Heart right ventricle (tissue), 16 donors: ENCODE results near the gene MXD4. TPM values are rescaled to one million over a fixed set of nuclear protein-coding genes. Genes with fewer than 3 reads are reported as not detected.
A peak's percentile ranks its signal among the peaks of the same experiment; 100 is the strongest.

Experiments
- ATAC-seq, 8 donors: fragments of 200-7000 bp; cut with Tn5 transposase; one replicate each; pipeline ENCODE4 v1.9.1; 2020; ENCODE audit warnings: mild to moderate bottlenecking in 8 of 8, moderate library complexity in 8 of 8, moderate number of reproducible peaks in 1 of 8
- DNase-seq, 2 donors: peaks; one replicate each; pipeline ENCODE4 v3.0.0-alpha.2; 2020
- H3K27ac ChIP-seq, 10 donors: fragments of 200-600 bp; sonication (generic) in 2 of 10; one replicate each; pipeline versions ENCODE4 v1.5.0 to v1.8.0; 2020 to 2022; ENCODE audit warnings: mild to moderate bottlenecking in 3 of 10
- H3K27me3 ChIP-seq, 7 donors: fragments of 200-600 bp; one replicate each; pipeline ENCODE4 v1.8.0; 2021 to 2022; ENCODE audit warnings: mild to moderate bottlenecking in 2 of 7
- H3K36me3 ChIP-seq, 9 donors: fragments of 200-600 bp; sonication (generic) in 1 of 9; one replicate each; pipeline versions ENCODE4 v1.5.0 to v1.8.0; 2020 to 2022; ENCODE audit warnings: mild to moderate bottlenecking in 2 of 9
- H3K4me1 ChIP-seq, 9 donors: fragments of 200-600 bp; sonication (generic) in 1 of 9; one replicate each; pipeline versions ENCODE4 v1.5.0 to v1.8.0; 2020 to 2022; ENCODE audit warnings: mild to moderate bottlenecking in 4 of 9
- H3K4me3 ChIP-seq, 10 donors: fragments of 200-600 bp; sonication (generic) in 2 of 10; one replicate each; pipeline versions ENCODE4 v1.5.0 to v1.8.0; 2020 to 2022; ENCODE audit warnings: mild to moderate bottlenecking in 7 of 10, moderate library complexity in 2 of 10
- H3K9me3 ChIP-seq, 11 donors: fragments of 200-600 bp in 10 of 11; sonication (generic) in 2 of 11; one replicate each; pipeline versions ENCODE4 v1.5.0 to v1.8.0; 2013 to 2022; ENCODE audit warnings: mild to moderate bottlenecking in 2 of 11, control low read depth in 1 of 11, moderate library complexity in 1 of 11
- WGBS, 2 donors: extraction: QIAGEN DNeasy Blood & Tissue Kit; methylation state at CpG; one replicate each; pipeline ENCODE4 v1.1.7; 2013; ENCODE audit warnings: inconsistent platforms in 1 of 2; 5-methylcytosine and 5-hydroxymethylcytosine counted together
- intact Hi-C, 10 donors: fragments of 100-400 bp; cut with DNase I; formaldehyde crosslinking; loops; one replicate each; pipeline versions ENCODE4 v1.11.1 to v1.14.2; 2022
- polyA plus RNA-seq, 2 donors: library from polyadenylated mRNA; stranded (reverse); fragments of 200-250 nt; gene quantifications; one replicate each; pipeline ENCODE4 v1.2.3, GENCODE V29; 2013
- total RNA-seq, 10 donors: library from RNA; stranded (reverse); fragmentation: NEBNext Ultra II Directional in 3 of 10; extraction: Animal tissue kit (Norgen Biotek cat#: 25700) in 3 of 10; gene quantifications; one replicate each; pipeline versions ENCODE4 v1.2.1 to v1.2.4, GENCODE V29; 2021 to 2023
- TF ChIP-seq, protein P1 (sequence below), 9 donors: fragments of 200-600 bp; sonication (generic) in 2 of 9; IDR thresholded peaks; one replicate each; pipeline versions ENCODE4 v1.5.0 to v1.8.0; 2021 to 2022; ENCODE audit warnings: antibody characterized with exemption in 9 of 9, mild to moderate bottlenecking in 5 of 9, moderate library complexity in 1 of 9
- donor health status: Arrhythmogenic right ventricular cardiomyopathy.
- donor health status: ischemic (EF 13 %, LVEDD 7.1; RV severe dilation, severe dysfunction).
- donor health status: healthy with polysubstance abuse.
- donor health status: DM: no; HTN: yes; CAD: no.
- donor health status: DM: no; HTN: no; CAD: no.
- donor health status: ischemic (EF 25% LVEDD 6.9; RV normal size, moderate dysfunction).
- donor health status: ischemic (EF 25% LVEDD 5.7; RV mildly dilated, moderate dysfunction).
- donor health status: healthy.
- donor health status: DM: yes; HTN: yes; CAD: no.
- donor health status: Ischemic cardiomyopathy.
- donor health status: ischemic (EF 35%, LVEDD 5.7; RV mildly dilated, moderate dysfunction).
- donor health status: nonischemic (EF 11% LVEDD 7.7; RV severe dilation, severe dysfunction).
- donor health status: DM: yes; HTN: yes; CAD: no.
- donor health status: PGD.
- donor health status: ischemic (EF 29% LVEDD 5.4; RV normal size, mild dysfunction).
- donor health status: nonischemic (EF 23%, LVEDD 6.1; RV moderate dilation, normal function).

MXD4 gene
- total and polyA plus RNA-seq, 12 donors: 19.1 to 82.2 (median 28.2) TPM

DNA sequence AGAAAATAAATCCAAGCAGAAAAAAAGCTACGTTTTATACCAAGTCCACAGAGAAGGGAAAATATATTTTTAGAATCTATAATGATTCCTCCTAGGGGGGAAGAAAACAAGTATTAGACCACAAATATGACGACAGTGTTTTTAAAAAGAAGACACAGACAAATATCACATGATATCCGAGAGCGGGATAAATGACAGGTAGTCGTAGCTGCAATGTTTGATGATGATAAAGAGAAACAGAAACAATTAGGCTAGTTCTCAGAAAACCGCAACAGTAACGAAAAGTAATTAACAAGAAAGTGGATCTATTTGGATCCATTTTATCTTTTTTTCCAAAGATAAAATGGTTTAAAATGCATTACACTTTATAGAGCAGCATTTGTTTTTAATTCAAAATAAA, 20.9 kb downstream of the MXD4 start:
- intact Hi-C loops: loop anchor here in 3 of 10 donors (5.0 to 10.0 kb wide), 4 partner anchors 114 to 831 kb away; partner anchors contain the start of genes CFAP99 (in 3 of the 3), ZFYVE28 (in 3 of the 3), FAM193A (in 1 of the 3) and HTT (in 1 of the 3)
- Histone ChIP-seq H3K27ac (peak overlapping the region in 6 of 10 donors; percentile 68 to 87 (median 82)), H3K36me3 (peaks cover 0 to 44% (median 0%) of the 10 kb centered on the region in 9 donors), H3K4me1 (peaks cover 4 to 78% (median 49%) of the 10 kb centered on the region in 9 donors), H3K27me3 (no peaks in the 10 kb centered on the region), H3K9me3 (no peaks in the 10 kb centered on the region), H3K4me3 (peak overlapping the region; percentile 69 to 97 (median 88))
- WGBS, 2 donors: 9 to 10% methylated on average over 7 of the region's 7 CpGs
- TF ChIP-seq, protein P1, sequence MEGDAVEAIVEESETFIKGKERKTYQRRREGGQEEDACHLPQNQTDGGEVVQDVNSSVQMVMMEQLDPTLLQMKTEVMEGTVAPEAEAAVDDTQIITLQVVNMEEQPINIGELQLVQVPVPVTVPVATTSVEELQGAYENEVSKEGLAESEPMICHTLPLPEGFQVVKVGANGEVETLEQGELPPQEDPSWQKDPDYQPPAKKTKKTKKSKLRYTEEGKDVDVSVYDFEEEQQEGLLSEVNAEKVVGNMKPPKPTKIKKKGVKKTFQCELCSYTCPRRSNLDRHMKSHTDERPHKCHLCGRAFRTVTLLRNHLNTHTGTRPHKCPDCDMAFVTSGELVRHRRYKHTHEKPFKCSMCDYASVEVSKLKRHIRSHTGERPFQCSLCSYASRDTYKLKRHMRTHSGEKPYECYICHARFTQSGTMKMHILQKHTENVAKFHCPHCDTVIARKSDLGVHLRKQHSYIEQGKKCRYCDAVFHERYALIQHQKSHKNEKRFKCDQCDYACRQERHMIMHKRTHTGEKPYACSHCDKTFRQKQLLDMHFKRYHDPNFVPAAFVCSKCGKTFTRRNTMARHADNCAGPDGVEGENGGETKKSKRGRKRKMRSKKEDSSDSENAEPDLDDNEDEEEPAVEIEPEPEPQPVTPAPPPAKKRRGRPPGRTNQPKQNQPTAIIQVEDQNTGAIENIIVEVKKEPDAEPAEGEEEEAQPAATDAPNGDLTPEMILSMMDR (IDR thresholded peaks at IDR 0.05): no peak
- ATAC-seq (no peak), DNase-seq (no peak)

DNA sequence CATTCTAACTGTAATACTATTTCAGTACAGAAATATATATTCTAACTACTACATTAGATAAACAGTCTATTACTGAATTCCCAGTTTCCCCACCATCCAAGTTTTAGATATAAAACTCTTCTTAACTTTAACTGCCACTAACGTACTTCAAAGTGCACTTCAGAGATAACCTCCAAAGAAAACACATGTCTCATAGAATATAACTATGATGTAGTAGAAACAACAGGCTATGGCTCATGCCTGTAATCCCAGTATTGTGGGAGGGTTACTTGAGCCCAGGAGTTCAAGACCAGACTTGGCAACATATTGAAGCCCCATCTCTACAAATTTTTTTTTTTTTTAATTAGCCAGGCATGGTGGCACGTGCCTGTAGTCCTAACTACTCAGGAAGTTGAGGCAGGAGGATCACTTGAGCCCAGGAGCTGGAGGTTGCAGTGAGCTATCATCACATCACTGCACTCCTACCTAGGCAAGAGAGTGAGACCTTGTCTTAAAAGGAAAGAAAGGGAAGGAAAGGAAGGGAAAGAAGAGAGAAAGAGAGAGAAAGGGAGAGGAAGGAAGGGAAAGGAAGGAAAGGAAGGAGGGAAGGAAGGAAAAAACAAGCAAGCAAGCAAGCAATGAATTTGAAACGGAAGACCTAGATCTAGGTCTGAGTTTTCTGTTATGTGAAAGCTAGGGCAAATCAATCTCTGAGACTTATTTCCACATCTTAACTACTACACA, 24.8 kb downstream of the MXD4 start:
- H3K27ac ChIP-seq: no peak overlapping the region
- 45 to 55% methylated on average over 3 of the region's 3 CpGs for WGBS, 2 donors
- DNase-seq (no peak), ATAC-seq (no peak)
- no peaks in the 10 kb centered on the region for H3K9me3 ChIP-seq
- intact Hi-C loops: loop anchor here in 1 of 10 donors (10.0 kb wide), 1 partner anchor 118 kb away; no protein-coding TSS in a partner anchor
- TF ChIP-seq, protein P1 (IDR thresholded peaks at IDR 0.05): no peak
- no peak overlapping the region for H3K4me3 ChIP-seq
- H3K27me3 ChIP-seq: no peaks in the 10 kb centered on the region
- H3K36me3 ChIP-seq: peaks cover 0 to 82% (median 11%) of the 10 kb centered on the region in 9 donors
- peaks cover 4 to 45% (median 30%) of the 10 kb centered on the region in 9 donors for H3K4me1 ChIP-seq

DNA sequence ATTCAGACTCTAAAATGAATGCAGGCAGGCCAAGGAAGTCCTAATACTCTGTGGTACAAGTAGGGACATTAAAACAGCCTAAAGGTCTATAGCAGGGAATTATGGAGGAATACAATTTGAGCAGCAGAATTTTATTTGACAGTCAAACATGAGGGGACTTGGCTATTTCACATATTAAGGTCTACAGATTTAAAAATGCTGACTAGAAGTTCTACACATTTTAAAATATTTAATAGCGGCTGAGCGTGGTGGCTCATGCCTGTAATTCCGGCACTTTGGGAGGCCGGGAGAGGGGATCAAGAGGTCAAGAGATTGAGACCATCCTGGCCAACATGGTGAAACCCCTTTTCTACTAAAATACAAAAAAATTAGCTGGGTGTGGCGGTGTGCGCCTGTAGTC, 30.8 kb downstream of the MXD4 start:
- TF ChIP-seq, protein P1 (IDR thresholded peaks at IDR 0.05): no peak
- intact Hi-C loops: loop anchor here in 1 of 10 donors (10.0 kb wide), 1 partner anchor 124 kb away; no protein-coding TSS in a partner anchor
- peaks cover 0 to 84% (median 11%) of the 10 kb centered on the region in 9 donors for H3K36me3 ChIP-seq
- no peaks in the 10 kb centered on the region for H3K9me3 ChIP-seq
- 98 to 99% methylated on average over 6 of the region's 6 CpGs for WGBS, 2 donors
- no peaks in the 10 kb centered on the region for H3K27me3 ChIP-seq
- DNase-seq (no peak), ATAC-seq (no peak)
- H3K4me1 ChIP-seq: no peaks in the 10 kb centered on the region
- H3K27ac ChIP-seq: no peak overlapping the region
- H3K4me3 ChIP-seq: no peak overlapping the region

DNA sequence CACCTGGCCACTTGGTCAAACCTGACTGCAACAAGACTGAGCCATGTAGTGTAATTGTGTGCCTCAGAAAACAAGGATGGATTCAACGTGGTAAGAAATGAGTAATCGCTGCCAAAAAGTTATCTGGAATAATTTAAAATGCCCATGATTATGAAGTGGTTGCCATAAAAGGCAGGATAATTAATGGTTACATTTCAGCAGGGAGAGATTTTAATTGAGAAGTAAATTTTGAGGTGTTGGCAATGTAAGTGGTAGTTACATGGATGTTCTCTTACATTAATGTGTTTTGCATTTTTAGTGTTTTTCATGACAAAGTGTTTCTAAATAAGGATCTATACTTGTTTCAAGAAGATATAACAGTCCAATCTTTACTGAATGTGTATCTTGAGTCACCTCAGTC, 35.6 kb downstream of the MXD4 start:
- DNase-seq: no peak
- intact Hi-C loops: loop anchor here in 3 of 10 donors (10.0 kb wide), 3 partner anchors 209 to 239 kb away; partner anchors contain the start of gene RNF4 (in 1 of the 3)
- Histone ChIP-seq H3K9me3 (no peaks in the 10 kb centered on the region), H3K4me3 (no peak overlapping the region), H3K36me3 (peaks cover 0 to 75% (median 4%) of the 10 kb centered on the region in 9 donors), H3K27ac (no peak overlapping the region), H3K27me3 (no peaks in the 10 kb centered on the region), H3K4me1 (no peaks in the 10 kb centered on the region)
- TF ChIP-seq, protein P1 (IDR thresholded peaks at IDR 0.05): no peak
- ATAC-seq: no peak
- 81 to 88% methylated on average over 2 of the region's 2 CpGs for WGBS, 2 donors
